Muscle layer of colon (tissue), 2 donors: Measurements from ENCODE around the gene CIITA.
A peak's percentile ranks its signal among the peaks of the same experiment; 100 is the strongest.

Experiments used
- H3K27ac ChIP-seq: one replicate; pipeline ENCODE4 v1.7.0; 2013; ENCODE audit warnings: low read depth, mild to moderate bottlenecking, low read length, moderate library complexity
- H3K27me3 ChIP-seq, 2 donors: one replicate each; pipeline ENCODE4 v1.7.0; 2013; ENCODE audit warnings: low read length in 2 of 2, mild to moderate bottlenecking in 2 of 2; ENCODE audit not compliant: insufficient read depth in 2 of 2, control insufficient read depth in 1 of 2
- H3K36me3 ChIP-seq: one replicate; pipeline ENCODE4 v1.7.0; 2013; ENCODE audit warnings: mild to moderate bottlenecking, low read length; ENCODE audit not compliant: insufficient read depth
- H3K4me1 ChIP-seq: one replicate; pipeline ENCODE4 v1.7.0; 2013; ENCODE audit warnings: mild to moderate bottlenecking, low read length; ENCODE audit not compliant: insufficient read depth
- H3K4me3 ChIP-seq, 2 donors: one replicate each; pipeline ENCODE4 v1.7.0; 2013; ENCODE audit warnings: low read length in 2 of 2, low read depth in 1 of 2, mild to moderate bottlenecking in 1 of 2, moderate library complexity in 1 of 2
- H3K9ac ChIP-seq: one replicate; pipeline ENCODE4 v1.7.0; 2013; ENCODE audit warnings: low read length
- H3K9me3 ChIP-seq: one replicate; pipeline ENCODE4 v1.7.0; 2013; ENCODE audit warnings: mild to moderate bottlenecking, low read length
- donor health status: abdominal sarcoma.
- donor health status: Adenocarcinoma of cecum.

CIITA gene

DNA sequence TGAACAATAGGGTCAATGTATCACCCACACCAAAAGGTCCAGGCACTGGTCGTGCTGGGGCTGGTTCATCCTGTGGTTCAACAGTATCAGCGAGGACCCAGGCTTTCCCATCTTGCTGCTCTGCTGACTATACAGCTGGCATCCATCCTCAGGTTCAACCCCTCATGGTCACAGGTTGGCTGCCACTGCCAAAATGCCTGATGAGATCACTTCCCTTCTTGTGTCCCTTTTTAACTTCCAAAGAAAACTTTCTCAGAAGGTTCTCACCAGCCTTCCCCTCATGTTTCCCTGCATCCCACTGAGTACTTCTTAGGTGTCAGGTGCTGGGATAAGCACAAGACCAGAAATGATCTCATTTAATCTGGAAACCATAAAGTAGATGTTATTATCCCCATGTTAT, 93.1 kb downstream of the CIITA start:
- H3K27ac ChIP-seq, result no peak overlapping the region
- no peak overlapping the region for H3K4me3 ChIP-seq
- H3K36me3 ChIP-seq, result peaks cover 34% of the 10 kb centered on the region
- peaks cover 6% of the 10 kb centered on the region for H3K4me1 ChIP-seq
- no peaks in the 10 kb centered on the region for H3K9me3 ChIP-seq
- H3K9ac ChIP-seq, result no peak overlapping the region
- no peaks in the 10 kb centered on the region for H3K27me3 ChIP-seq

- peaks cover 34% of the 10 kb centered on the region for H3K36me3 ChIP-seq
- H3K4me1 ChIP-seq, result peaks cover 6% of the 10 kb centered on the region
- no peaks in the 10 kb centered on the region for H3K9me3 ChIP-seq
- no peak overlapping the region for H3K27ac ChIP-seq
- H3K4me3 ChIP-seq, result no peak overlapping the region
- H3K27me3 ChIP-seq, result no peaks in the 10 kb centered on the region
- H3K9ac ChIP-seq, result no peak overlapping the region
Measured at GRCh38 chr16:10971560-10971961, 94.6 kb downstream of the CIITA start.

- H3K9ac ChIP-seq, result no peak overlapping the region
- no peaks in the 10 kb centered on the region for H3K27me3 ChIP-seq
- no peak overlapping the region for H3K27ac ChIP-seq
- peaks cover 6% of the 10 kb centered on the region for H3K4me1 ChIP-seq
- peaks cover 34% of the 10 kb centered on the region for H3K36me3 ChIP-seq
- no peaks in the 10 kb centered on the region for H3K9me3 ChIP-seq
- H3K4me3 ChIP-seq, result no peak overlapping the region
Measured at GRCh38 chr16:10972108-10972818, 95.3 kb downstream of the CIITA start.

GRCh38 chr16:10972819-10973464, 95.9 kb downstream of the CIITA start:
- no peaks in the 10 kb centered on the region for H3K9me3 ChIP-seq
- H3K4me1 ChIP-seq, result peaks cover 6% of the 10 kb centered on the region
- H3K36me3 ChIP-seq, result peaks cover 36% of the 10 kb centered on the region
- no peak overlapping the region for H3K27ac ChIP-seq
- H3K9ac ChIP-seq, result no peak overlapping the region
- H3K27me3 ChIP-seq, result no peaks in the 10 kb centered on the region
- no peak overlapping the region for H3K4me3 ChIP-seq

DNA sequence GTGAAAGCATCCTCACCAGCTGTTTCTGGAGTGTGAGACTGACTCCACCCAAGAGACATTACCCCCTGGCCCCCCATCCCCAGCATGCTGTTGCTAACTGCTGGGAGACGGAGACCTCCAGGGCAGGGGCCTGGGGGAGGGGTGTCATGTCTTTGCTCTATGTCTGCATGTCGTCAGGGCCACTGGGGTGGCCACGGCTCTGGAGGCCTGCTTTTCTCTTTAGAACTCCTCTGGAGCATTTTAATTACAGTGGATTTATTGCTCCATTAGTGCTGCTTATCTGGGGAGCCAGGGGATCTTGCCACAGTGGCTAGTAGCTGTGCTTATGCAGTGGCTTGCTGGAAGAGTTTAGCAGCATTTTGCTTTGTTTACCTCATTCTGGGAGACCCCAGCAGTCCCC, 99.6 kb downstream of the CIITA start:
- Histone ChIP-seq H3K9ac (no peak overlapping the region), H3K36me3 (peaks cover 25% of the 10 kb centered on the region), H3K4me1 (peaks cover 27% of the 10 kb centered on the region), H3K27me3 (no peaks in the 10 kb centered on the region), H3K9me3 (no peaks in the 10 kb centered on the region), H3K4me3 (no peak overlapping the region), H3K27ac (no peak overlapping the region)

- H3K9me3 ChIP-seq, result no peaks in the 10 kb centered on the region
- H3K9ac ChIP-seq, result no peak overlapping the region
- H3K27me3 ChIP-seq, result no peaks in the 10 kb centered on the region
- H3K4me1 ChIP-seq, result peaks cover 22% of the 10 kb centered on the region
- no peak overlapping the region for H3K27ac ChIP-seq
- no peak overlapping the region for H3K4me3 ChIP-seq
- peaks cover 28% of the 10 kb centered on the region for H3K36me3 ChIP-seq
Measured at GRCh38 chr16:10978124-10978523, 101.1 kb downstream of the CIITA start.

DNA sequence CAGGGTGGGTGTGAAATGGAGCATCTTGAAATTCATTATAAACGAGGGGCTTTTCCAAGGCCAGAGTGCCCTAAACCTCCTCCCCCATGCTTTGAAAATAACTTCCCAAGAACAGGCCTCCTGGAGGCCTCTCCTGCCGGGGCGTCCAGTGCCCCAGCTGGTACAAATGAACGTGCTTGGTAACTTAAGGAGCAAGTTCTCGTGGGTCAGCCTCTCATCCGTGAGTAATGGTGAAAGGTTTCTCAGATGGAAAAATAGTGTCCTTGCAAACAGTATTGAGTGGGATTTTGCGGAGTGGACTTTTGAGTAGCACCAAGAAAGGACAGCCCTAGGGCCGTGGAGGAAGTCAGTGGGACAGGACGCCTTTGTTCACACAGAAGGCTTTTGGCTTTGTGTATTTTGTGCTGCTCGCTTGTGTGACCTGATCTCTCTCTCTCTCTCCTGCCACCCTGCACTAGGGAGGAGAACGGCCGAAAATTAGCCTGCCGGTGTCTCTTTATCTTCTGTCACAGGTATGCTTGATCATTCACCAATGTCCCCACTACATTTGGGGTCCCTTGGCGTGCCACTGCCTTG, 102.0 kb downstream of the CIITA start:
- Histone ChIP-seq H3K9ac (no peak overlapping the region), H3K27ac (peak overlapping the region; percentile 67), H3K36me3 (peaks cover 25% of the 10 kb centered on the region), H3K4me1 (peaks cover 22% of the 10 kb centered on the region), H3K4me3 (no peak overlapping the region), H3K27me3 (no peaks in the 10 kb centered on the region), H3K9me3 (no peaks in the 10 kb centered on the region)

GRCh38 chr16:10979717-10980601, 103.0 kb downstream of the CIITA start:
- Histone ChIP-seq H3K9me3 (no peaks in the 10 kb centered on the region), H3K9ac (no peak overlapping the region), H3K27ac (peak overlapping the region; percentile 67), H3K4me1 (peaks cover 22% of the 10 kb centered on the region), H3K4me3 (peak overlapping the region in 1 of 2 donors; percentile 21), H3K27me3 (no peaks in the 10 kb centered on the region), H3K36me3 (peaks cover 20% of the 10 kb centered on the region)

GRCh38 chr16:10980813-10981212, 103.8 kb downstream of the CIITA start:
- H3K9ac ChIP-seq, result no peak overlapping the region
- H3K27me3 ChIP-seq, result no peaks in the 10 kb centered on the region
- H3K4me3 ChIP-seq, result no peak overlapping the region
- peaks cover 22% of the 10 kb centered on the region for H3K4me1 ChIP-seq
- peaks cover 20% of the 10 kb centered on the region for H3K36me3 ChIP-seq
- peak overlapping the region; percentile 67 for H3K27ac ChIP-seq
- H3K9me3 ChIP-seq, result no peaks in the 10 kb centered on the region

GRCh38 chr16:10981697-10982216, 104.8 kb downstream of the CIITA start:
- H3K4me1 ChIP-seq, result peaks cover 22% of the 10 kb centered on the region
- no peak overlapping the region for H3K9ac ChIP-seq
- H3K27ac ChIP-seq, result no peak overlapping the region
- no peaks in the 10 kb centered on the region for H3K27me3 ChIP-seq
- peaks cover 24% of the 10 kb centered on the region for H3K36me3 ChIP-seq
- no peaks in the 10 kb centered on the region for H3K9me3 ChIP-seq
- H3K4me3 ChIP-seq, result no peak overlapping the region
